ENCODE measurements around the gene FGF3. TPM values are rescaled to one million over a fixed set of nuclear protein-coding genes. Genes with fewer than 3 reads are reported as not detected.
A peak's percentile ranks its signal among the peaks of the same experiment; 100 is the strongest.

The FGF3 gene
- total and polyA plus RNA-seq, 11 donors: not detected

DNA sequence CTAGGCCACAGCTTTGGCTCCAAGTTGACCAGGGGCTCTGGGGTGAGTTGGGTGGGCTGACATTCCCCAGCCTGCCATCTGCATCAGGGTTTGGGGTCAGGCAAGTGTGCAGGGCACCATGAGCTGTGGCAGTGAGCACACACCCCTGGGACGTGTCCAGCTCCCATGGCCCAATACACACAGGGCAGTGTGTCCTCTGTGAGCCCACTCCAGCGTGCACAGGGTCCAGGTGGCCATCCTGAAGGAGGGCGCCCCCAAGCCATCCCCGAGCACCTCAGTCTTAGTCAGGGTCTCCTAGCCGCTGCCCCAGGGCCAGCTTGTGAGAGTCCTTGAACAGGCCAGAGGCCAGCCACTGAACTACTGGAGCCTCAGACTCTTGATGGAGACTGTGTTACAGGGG, 1.2 kb upstream of the FGF3 start:
- Histone ChIP-seq H3K9me3 (no peaks in the 10 kb centered on the region), H3K4me1 (peaks cover 0 to 23% (median 5%) of the 10 kb centered on the region in 12 donors), H3K4me3 (no peak overlapping the region), H3K36me3 (no peaks in the 10 kb centered on the region), H3K27me3 (peaks cover 35 to 93% (median 59%) of the 10 kb centered on the region in 9 donors), H3K27ac (no peak overlapping the region)
- DNase-seq: peak in 1 of 5 donors; percentile 45
- intact Hi-C loops (cut with DNase I): no loop called here
- WGBS, 4 donors: 73 to 84% (median 76%) methylated on average over 2 to 5 of the region's 5 CpGs
- TF ChIP-seq POLR2A (IDR thresholded peaks at IDR 0.05) (no peak), CTCF (IDR thresholded peaks at IDR 0.05) (no peak)
- ATAC-seq: no peak

GRCh38 chr11:69819541-69820070, 390 bp upstream of the FGF3 start:
- no peak overlapping the region for H3K27ac ChIP-seq
- no peaks in the 10 kb centered on the region for H3K36me3 ChIP-seq
- TF ChIP-seq POLR2A (IDR thresholded peaks at IDR 0.05): no peak
- no peak for TF ChIP-seq CTCF (IDR thresholded peaks at IDR 0.05)
- ATAC-seq (no peak), DNase-seq (no peak)
- intact Hi-C loops (cut with DNase I): loop anchor here in 1 of 10 donors (5.0 kb wide), 1 partner anchor 407 kb away; no protein-coding TSS in a partner anchor
- H3K9me3 ChIP-seq: no peaks in the 10 kb centered on the region
- H3K4me1 ChIP-seq: peaks cover 0 to 23% (median 5%) of the 10 kb centered on the region in 12 donors
- 2 to 3% (median 2%) methylated on average over 14 to 40 of the region's 40 CpGs for WGBS, 4 donors
- no peak overlapping the region for H3K4me3 ChIP-seq
- H3K27me3 ChIP-seq: peaks cover 35 to 95% (median 59%) of the 10 kb centered on the region in 9 donors

GRCh38 chr11:69818231-69818602, 999 bp downstream of the FGF3 start:
- Histone ChIP-seq H3K4me1 (peaks cover 0 to 23% (median 5%) of the 10 kb centered on the region in 12 donors), H3K36me3 (no peaks in the 10 kb centered on the region), H3K27me3 (peaks cover 35 to 86% (median 59%) of the 10 kb centered on the region in 9 donors), H3K27ac (no peak overlapping the region), H3K9me3 (no peaks in the 10 kb centered on the region), H3K4me3 (peak overlapping the region in 1 of 12 donors; percentile 7)
- DNase-seq (no peak), ATAC-seq (no peak)
- TF ChIP-seq CTCF (IDR thresholded peaks at IDR 0.05) (no peak), POLR2A (IDR thresholded peaks at IDR 0.05) (no peak)
- intact Hi-C loops (cut with DNase I): loop anchor here in 1 of 10 donors (5.0 kb wide), 1 partner anchor 406 kb away; no protein-coding TSS in a partner anchor
- 0 to 10% (median 1%) methylated on average over 2 to 31 of the region's 31 CpGs for whole genome bisulfite sequencing, 4 donors

- Histone ChIP-seq H3K27me3 (peaks cover 35 to 86% (median 57%) of the 10 kb centered on the region in 9 donors), H3K36me3 (no peaks in the 10 kb centered on the region), H3K9me3 (no peaks in the 10 kb centered on the region), H3K27ac (no peak overlapping the region), H3K4me3 (peak overlapping the region in 8 of 12 donors; percentile 2 to 33 (median 7)), H3K4me1 (peaks cover 0 to 23% (median 5%) of the 10 kb centered on the region in 12 donors)
- WGBS, 4 donors: 1 to 7% (median 2%) methylated on average over 3 to 107 of the region's 107 CpGs
- intact Hi-C loops (cut with DNase I): loop anchor here in 1 of 10 donors (5.0 kb wide), 1 partner anchor 405 kb away; no protein-coding TSS in a partner anchor
- no peak for TF ChIP-seq CTCF (IDR thresholded peaks at IDR 0.05)
- TF ChIP-seq POLR2A (IDR thresholded peaks at IDR 0.05): no peak
- no peak for DNase-seq
- ATAC-seq: peak in 1 of 4 donors; percentile 42
These were observed 1.7 kb downstream of the FGF3 start for GRCh38 chr11:69817265-69818230.
